Neural progenitor cell (in vitro differentiated cells): ENCODE measurements around the gene PEX3.

Experiments used
- EZH2 ChIP-seq: fragments of 200-600 bp; sonication (generic); IDR thresholded peaks from 2 replicates; pipeline ENCODE4 v1.6.1; 2017; ENCODE audit warnings: antibody characterized with exemption, mild to moderate bottlenecking, moderate library complexity
- EZH2phosphoT487 ChIP-seq: fragments of 200-600 bp; sonication (generic); IDR thresholded peaks from 2 replicates; pipeline ENCODE4 v1.6.1; 2017; ENCODE audit warnings: antibody characterized with exemption
- TF ChIP-seq, protein P1 (sequence below): fragments of 200-600 bp; sonication (generic); IDR thresholded peaks from 2 replicates; pipeline ENCODE4 v1.5.1; 2017; ENCODE audit warnings: antibody characterized with exemption, mild to moderate bottlenecking

DNA sequence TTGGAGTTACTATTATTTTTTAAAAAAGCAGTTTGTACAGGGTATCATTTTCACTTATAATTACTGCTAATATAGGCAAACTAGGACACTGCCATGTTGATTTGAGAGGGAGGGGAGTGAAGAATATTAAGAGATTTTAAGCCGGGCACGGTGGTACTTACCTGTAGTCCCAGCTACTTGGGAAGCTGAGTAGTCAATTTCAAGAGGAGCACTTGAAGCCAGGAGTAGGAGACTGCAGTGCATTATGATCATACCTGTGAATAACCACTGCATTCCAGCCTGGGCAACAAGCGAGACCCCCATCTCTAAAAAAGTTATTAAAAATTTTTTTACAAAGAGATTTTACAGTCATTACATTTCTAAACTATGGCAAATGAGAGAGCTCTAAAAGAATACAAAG lies 35.8 kb upstream of the PEX3 start:
- TF ChIP-seq EZH2 (no peak), EZH2phosphoT487 (no peak)
- TF ChIP-seq, protein P1, sequence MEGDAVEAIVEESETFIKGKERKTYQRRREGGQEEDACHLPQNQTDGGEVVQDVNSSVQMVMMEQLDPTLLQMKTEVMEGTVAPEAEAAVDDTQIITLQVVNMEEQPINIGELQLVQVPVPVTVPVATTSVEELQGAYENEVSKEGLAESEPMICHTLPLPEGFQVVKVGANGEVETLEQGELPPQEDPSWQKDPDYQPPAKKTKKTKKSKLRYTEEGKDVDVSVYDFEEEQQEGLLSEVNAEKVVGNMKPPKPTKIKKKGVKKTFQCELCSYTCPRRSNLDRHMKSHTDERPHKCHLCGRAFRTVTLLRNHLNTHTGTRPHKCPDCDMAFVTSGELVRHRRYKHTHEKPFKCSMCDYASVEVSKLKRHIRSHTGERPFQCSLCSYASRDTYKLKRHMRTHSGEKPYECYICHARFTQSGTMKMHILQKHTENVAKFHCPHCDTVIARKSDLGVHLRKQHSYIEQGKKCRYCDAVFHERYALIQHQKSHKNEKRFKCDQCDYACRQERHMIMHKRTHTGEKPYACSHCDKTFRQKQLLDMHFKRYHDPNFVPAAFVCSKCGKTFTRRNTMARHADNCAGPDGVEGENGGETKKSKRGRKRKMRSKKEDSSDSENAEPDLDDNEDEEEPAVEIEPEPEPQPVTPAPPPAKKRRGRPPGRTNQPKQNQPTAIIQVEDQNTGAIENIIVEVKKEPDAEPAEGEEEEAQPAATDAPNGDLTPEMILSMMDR = no peak
